Mucosa of rectum (tissue), 2 donors: ENCODE measurements around the gene SPATA20.

Source experiments
- H3K27ac ChIP-seq, 2 donors: one replicate each; pipeline ENCODE4 v1.7.0; 2013; ENCODE audit warnings: inconsistent platforms in 2 of 2, low read depth in 2 of 2, low read length in 2 of 2
- H3K27me3 ChIP-seq, 2 donors: one replicate each; pipeline ENCODE4 v1.7.0; 2013; ENCODE audit warnings: low read length in 2 of 2; ENCODE audit not compliant: control insufficient read depth in 2 of 2, insufficient read depth in 2 of 2
- H3K36me3 ChIP-seq, 2 donors: one replicate each; pipeline ENCODE4 v1.7.0; 2013; ENCODE audit warnings: low read length in 2 of 2; ENCODE audit not compliant: control insufficient read depth in 2 of 2, insufficient read depth in 2 of 2
- H3K4me1 ChIP-seq, 2 donors: one replicate each; pipeline ENCODE4 v1.7.0; 2013; ENCODE audit warnings: low read length in 2 of 2, mild to moderate bottlenecking in 1 of 2; ENCODE audit not compliant: control insufficient read depth in 2 of 2, insufficient read depth in 2 of 2
- H3K4me3 ChIP-seq, 2 donors: one replicate each; pipeline ENCODE4 v1.7.0; 2013; ENCODE audit warnings: low read length in 2 of 2
- H3K9ac ChIP-seq, 2 donors: one replicate each; pipeline ENCODE4 v1.7.0; 2013; ENCODE audit warnings: low read length in 2 of 2, low read depth in 1 of 2, mild to moderate bottlenecking in 1 of 2
- H3K9me3 ChIP-seq, 2 donors: one replicate each; pipeline ENCODE4 v1.7.0; 2013; ENCODE audit warnings: low read length in 2 of 2; ENCODE audit not compliant: control insufficient read depth in 2 of 2
- donor health status: healthy.
- donor health status: Normal muscosa, but diverticular disease.

The SPATA20 gene

GRCh38 chr17:50508573-50509460 is 38.2 kb upstream of the SPATA20 start:
- Histone ChIP-seq H3K27ac (peak overlapping the region; percentile 65), H3K27me3 (no peaks in the 10 kb centered on the region), H3K4me3 (peak overlapping the region; percentile 59 to 62), H3K4me1 (peaks cover 23 to 29% of the 10 kb centered on the region in 2 donors), H3K36me3 (no peaks in the 10 kb centered on the region), H3K9me3 (no peaks in the 10 kb centered on the region), H3K9ac (peak overlapping the region; percentile 52 to 76)

GRCh38 chr17:50511058-50511457 is 35.9 kb upstream of the SPATA20 start:
- Histone ChIP-seq H3K27me3 (no peaks in the 10 kb centered on the region), H3K27ac (no peak overlapping the region), H3K9me3 (no peaks in the 10 kb centered on the region), H3K4me3 (no peak overlapping the region), H3K4me1 (peaks cover 11 to 14% of the 10 kb centered on the region in 2 donors), H3K9ac (no peak overlapping the region), H3K36me3 (no peaks in the 10 kb centered on the region)

GRCh38 chr17:50513495-50513894 is 33.5 kb upstream of the SPATA20 start:
- Histone ChIP-seq H3K27ac (no peak overlapping the region), H3K36me3 (no peaks in the 10 kb centered on the region), H3K4me3 (no peak overlapping the region)

GRCh38 chr17:50514388-50514787 is 32.6 kb upstream of the SPATA20 start:
- no peak overlapping the region for H3K4me3 ChIP-seq
- H3K9me3 ChIP-seq, result no peaks in the 10 kb centered on the region
- H3K9ac ChIP-seq, result no peak overlapping the region
- peaks cover 7 to 13% of the 10 kb centered on the region in 2 donors for H3K4me1 ChIP-seq
- no peaks in the 10 kb centered on the region for H3K27me3 ChIP-seq
- H3K36me3 ChIP-seq, result no peaks in the 10 kb centered on the region
- no peak overlapping the region for H3K27ac ChIP-seq

More at GRCh38 chr17:50513495-50513894, 33.5 kb upstream of the SPATA20 start:
- Histone ChIP-seq H3K9me3 (no peaks in the 10 kb centered on the region), H3K9ac (no peak overlapping the region), H3K27me3 (no peaks in the 10 kb centered on the region), H3K4me1 (peaks cover 13 to 19% of the 10 kb centered on the region in 2 donors)

GRCh38 chr17:50514936-50515702 is 31.9 kb upstream of the SPATA20 start:
- Histone ChIP-seq H3K27me3 (no peaks in the 10 kb centered on the region), H3K4me1 (peaks cover 7 to 13% of the 10 kb centered on the region in 2 donors), H3K9ac (no peak overlapping the region), H3K4me3 (no peak overlapping the region), H3K9me3 (no peaks in the 10 kb centered on the region), H3K27ac (no peak overlapping the region), H3K36me3 (no peaks in the 10 kb centered on the region)

GRCh38 chr17:50517011-50517410 is 30.0 kb upstream of the SPATA20 start:
- Histone ChIP-seq H3K9me3 (no peaks in the 10 kb centered on the region), H3K36me3 (no peaks in the 10 kb centered on the region), H3K4me3 (no peak overlapping the region), H3K4me1 (peaks cover 7 to 13% of the 10 kb centered on the region in 2 donors), H3K27me3 (no peaks in the 10 kb centered on the region), H3K9ac (no peak overlapping the region), H3K27ac (peak overlapping the region; percentile 37 to 57)

- Histone ChIP-seq H3K4me3 (no peak overlapping the region), H3K27ac (peak overlapping the region; percentile 37 to 65), H3K9ac (no peak overlapping the region), H3K9me3 (no peaks in the 10 kb centered on the region), H3K36me3 (no peaks in the 10 kb centered on the region), H3K27me3 (no peaks in the 10 kb centered on the region), H3K4me1 (peaks cover 4 to 7% of the 10 kb centered on the region in 2 donors)
These were observed 29.2 kb upstream of the SPATA20 start for GRCh38 chr17:50517504-50518383.

GRCh38 chr17:50518384-50519023 is 28.5 kb upstream of the SPATA20 start:
- Histone ChIP-seq H3K27ac (peak overlapping the region; percentile 2 to 65), H3K9ac (peak overlapping the region; percentile 12 to 14), H3K27me3 (no peaks in the 10 kb centered on the region), H3K4me1 (peaks cover 4 to 7% of the 10 kb centered on the region in 2 donors), H3K36me3 (no peaks in the 10 kb centered on the region), H3K9me3 (no peaks in the 10 kb centered on the region), H3K4me3 (no peak overlapping the region)

- no peaks in the 10 kb centered on the region for H3K27me3 ChIP-seq
- H3K9me3 ChIP-seq, result no peaks in the 10 kb centered on the region
- no peak overlapping the region for H3K4me3 ChIP-seq
- H3K9ac ChIP-seq, result no peak overlapping the region
- no peaks in the 10 kb centered on the region for H3K36me3 ChIP-seq
- H3K4me1 ChIP-seq, result peaks cover 4 to 7% of the 10 kb centered on the region in 2 donors
- H3K27ac ChIP-seq, result no peak overlapping the region
These were observed 27.7 kb upstream of the SPATA20 start for GRCh38 chr17:50519141-50519834.
